DND-41 (cell line): ENCODE results near the gene EEA1.

ENCODE experiments used
- ATAC-seq: fragments of 200-7000 bp; cut with Tn5 transposase; 3 replicates; pipeline ENCODE4 v1.9.1; 2021; ENCODE audit warnings: low read depth; ENCODE audit not compliant: insufficient read depth
- DNase-seq: peaks from one replicate; pipeline ENCODE4 v3.0.0-alpha.2; 2020
- H2AFZ ChIP-seq: 2 replicates; pipeline ENCODE4 v1.6.0; 2012; ENCODE audit warnings: low read depth, low read length
- H3K27ac ChIP-seq: 2 replicates; pipeline ENCODE4 v1.5.1; 2012; ENCODE audit warnings: low read length, inconsistent platforms
- H3K27me3 ChIP-seq: fragments of 200-600 bp; sonication (generic); 2 replicates; pipeline ENCODE4 v1.6.0; 2012; ENCODE audit warnings: low read length, mild to moderate bottlenecking, inconsistent platforms; ENCODE audit not compliant: insufficient read depth, poor library complexity
- H3K36me3 ChIP-seq: 2 replicates; pipeline ENCODE4 v1.5.1; 2012; ENCODE audit warnings: low read length, inconsistent platforms; ENCODE audit not compliant: insufficient read depth
- H3K4me1 ChIP-seq: 2 replicates; pipeline ENCODE4 v1.5.1; 2012; ENCODE audit warnings: mild to moderate bottlenecking, low read length; ENCODE audit not compliant: insufficient read depth
- H3K4me2 ChIP-seq: 2 replicates; pipeline ENCODE4 v1.6.0; 2012; ENCODE audit warnings: mild to moderate bottlenecking, moderate library complexity, low read length, inconsistent platforms; ENCODE audit not compliant: insufficient read depth
- H3K4me3 ChIP-seq, 2 experiments: fragments of 200-600 bp in 1 of 2; shearing (Covaris generic) in 1 of 2; 2 replicates each; pipeline ENCODE4 v1.5.1; 2012 to 2016; ENCODE audit warnings: inconsistent platforms in 2 of 2, low read length in 2 of 2, mild to moderate bottlenecking in 2 of 2, low read depth in 1 of 2, moderate library complexity in 1 of 2
- H3K79me2 ChIP-seq: 2 replicates; pipeline ENCODE4 v1.6.0; 2012; ENCODE audit warnings: low read length, inconsistent platforms; ENCODE audit not compliant: insufficient read depth
- H3K9ac ChIP-seq: 2 replicates; pipeline ENCODE4 v1.6.0; 2012; ENCODE audit warnings: low read depth, mild to moderate bottlenecking, inconsistent platforms, low read length, moderate library complexity
- H3K9me3 ChIP-seq: 2 replicates; pipeline ENCODE4 v1.5.1; 2012; ENCODE audit warnings: low read length, moderate library complexity, mild to moderate bottlenecking, inconsistent platforms; ENCODE audit not compliant: insufficient read depth, severe bottlenecking
- H4K20me1 ChIP-seq: 2 replicates; pipeline ENCODE4 v1.6.0; 2012; ENCODE audit warnings: low read length; ENCODE audit not compliant: insufficient read depth
- EZH2 ChIP-seq: IDR thresholded peaks from 3 replicates; pipeline ENCODE4 v1.6.1; 2012; ENCODE audit warnings: borderline replicate concordance, low read depth, mild to moderate bottlenecking, moderate library complexity, low read length, inconsistent platforms; ENCODE audit not compliant: severe bottlenecking
- TF ChIP-seq, protein P1 (sequence below): IDR thresholded peaks from 2 replicates; pipeline ENCODE4 v1.5.1; 2012; ENCODE audit warnings: borderline replicate concordance, low read length, moderate library complexity, mild to moderate bottlenecking; ENCODE audit not compliant: poor library complexity, severe bottlenecking; ENCODE audit errors: extremely low read depth

Gene EEA1

DNA sequence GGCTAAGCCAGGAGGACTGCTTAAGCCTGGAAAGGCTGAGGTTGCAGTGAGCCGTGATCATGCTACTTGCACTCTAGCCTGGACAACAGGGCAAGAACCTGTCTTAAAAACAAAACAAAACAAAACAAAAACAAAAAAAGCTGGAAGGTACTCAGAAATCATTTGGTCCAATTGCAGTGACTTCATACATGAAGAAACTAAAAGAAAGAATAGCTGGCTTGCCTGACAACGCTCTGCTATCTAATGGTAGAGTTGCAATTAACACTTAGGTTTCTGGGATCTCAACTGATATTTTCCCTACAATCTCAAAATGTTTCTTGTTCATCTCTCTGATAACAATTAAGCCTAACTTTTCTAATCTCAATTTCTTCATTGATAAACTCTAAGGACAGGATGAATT lies 13.7 kb downstream of the EEA1 start:
- H3K36me3 ChIP-seq, result peaks cover 3% of the 10 kb centered on the region; the same call in 1 of the 2 replicates
- H3K4me1 ChIP-seq, result peaks cover 8% of the 10 kb centered on the region; the same call in 1 of the 2 replicates
- peaks cover 59% of the 10 kb centered on the region for H3K79me2 ChIP-seq
- no peaks in the 10 kb centered on the region for H3K27me3 ChIP-seq
- H3K4me2 ChIP-seq, result no peak overlapping the region
- TF ChIP-seq, protein P1, sequence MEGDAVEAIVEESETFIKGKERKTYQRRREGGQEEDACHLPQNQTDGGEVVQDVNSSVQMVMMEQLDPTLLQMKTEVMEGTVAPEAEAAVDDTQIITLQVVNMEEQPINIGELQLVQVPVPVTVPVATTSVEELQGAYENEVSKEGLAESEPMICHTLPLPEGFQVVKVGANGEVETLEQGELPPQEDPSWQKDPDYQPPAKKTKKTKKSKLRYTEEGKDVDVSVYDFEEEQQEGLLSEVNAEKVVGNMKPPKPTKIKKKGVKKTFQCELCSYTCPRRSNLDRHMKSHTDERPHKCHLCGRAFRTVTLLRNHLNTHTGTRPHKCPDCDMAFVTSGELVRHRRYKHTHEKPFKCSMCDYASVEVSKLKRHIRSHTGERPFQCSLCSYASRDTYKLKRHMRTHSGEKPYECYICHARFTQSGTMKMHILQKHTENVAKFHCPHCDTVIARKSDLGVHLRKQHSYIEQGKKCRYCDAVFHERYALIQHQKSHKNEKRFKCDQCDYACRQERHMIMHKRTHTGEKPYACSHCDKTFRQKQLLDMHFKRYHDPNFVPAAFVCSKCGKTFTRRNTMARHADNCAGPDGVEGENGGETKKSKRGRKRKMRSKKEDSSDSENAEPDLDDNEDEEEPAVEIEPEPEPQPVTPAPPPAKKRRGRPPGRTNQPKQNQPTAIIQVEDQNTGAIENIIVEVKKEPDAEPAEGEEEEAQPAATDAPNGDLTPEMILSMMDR, result no peak
- no peak for TF ChIP-seq EZH2
- H3K4me3 ChIP-seq, result no peak overlapping the region
- ATAC-seq (no peak), DNase-seq (no peak)
- H3K9ac ChIP-seq, result no peak overlapping the region
- H4K20me1 ChIP-seq, result peaks cover 6% of the 10 kb centered on the region; the same call in 1 of the 2 replicates
- H3K27ac ChIP-seq, result no peak overlapping the region; the same call in 1 of the 2 replicates
- H2AFZ ChIP-seq, result no peak overlapping the region
- H3K9me3 ChIP-seq, result no peaks in the 10 kb centered on the region

DNA sequence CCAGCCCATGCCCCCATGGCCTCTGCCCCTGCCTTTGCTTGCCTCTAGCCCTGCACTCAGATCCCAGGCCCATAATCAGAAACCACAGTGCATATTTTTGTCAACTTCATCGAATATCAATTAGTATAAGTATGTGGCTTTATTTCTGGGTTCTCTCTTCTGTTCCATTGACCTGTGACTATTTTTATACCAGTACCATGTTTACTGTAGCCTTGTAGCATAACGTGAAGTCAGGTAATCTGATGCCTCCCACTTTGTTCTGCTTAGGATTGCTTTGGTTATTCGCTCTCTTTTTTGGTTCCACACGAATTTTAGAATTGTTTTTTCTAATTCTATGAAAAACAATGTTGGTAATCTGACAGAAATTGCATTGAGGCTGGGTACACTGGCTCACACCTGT lies 14.9 kb downstream of the EEA1 start:
- no peak for DNase-seq
- Histone ChIP-seq H3K27ac (no peak overlapping the region), H3K9ac (no peak overlapping the region), H3K27me3 (no peaks in the 10 kb centered on the region), H3K4me1 (peaks cover 13% of the 10 kb centered on the region), H4K20me1 (peaks cover 6% of the 10 kb centered on the region; the same call in 1 of the 2 replicates), H3K4me2 (no peak overlapping the region), H3K79me2 (peaks cover 71% of the 10 kb centered on the region), H2AFZ (no peak overlapping the region), H3K36me3 (peaks cover 3% of the 10 kb centered on the region; the same call in 1 of the 2 replicates), H3K9me3 (peaks cover 1% of the 10 kb centered on the region), H3K4me3 (no peak overlapping the region)
- no peak for TF ChIP-seq EZH2
- TF ChIP-seq, protein P1, result no peak
- no peak for ATAC-seq

DNA sequence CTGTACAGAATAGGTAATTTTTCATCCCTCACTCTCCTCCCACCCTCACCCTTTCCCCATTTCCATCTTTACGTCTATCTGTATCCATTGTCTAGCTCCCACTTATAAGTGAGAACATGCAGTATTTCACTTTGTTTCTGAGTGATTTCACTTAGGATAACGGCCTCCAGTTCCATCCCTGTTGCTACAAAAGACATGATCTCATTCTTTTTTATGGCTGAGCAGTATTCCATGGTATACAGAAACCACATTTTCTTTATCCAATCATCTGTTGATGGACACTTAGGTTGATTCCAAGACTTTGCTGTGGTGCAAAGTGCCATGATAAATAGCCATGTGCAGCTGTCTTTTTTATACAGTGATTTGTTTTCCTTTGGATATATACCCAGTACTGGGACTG lies 16.4 kb downstream of the EEA1 start:
- peaks cover 28% of the 10 kb centered on the region for H3K4me1 ChIP-seq
- 0 out of 2 replicates have a peak overlapping the region, but pooled peaks have one; percentile 27 for H3K27ac ChIP-seq
- peaks cover 3% of the 10 kb centered on the region; the same call in 1 of the 2 replicates for H3K36me3 ChIP-seq
- TF ChIP-seq, protein P1, result no peak
- no peak for TF ChIP-seq EZH2
- peaks cover 6% of the 10 kb centered on the region; the same call in 1 of the 2 replicates for H4K20me1 ChIP-seq
- H3K9me3 ChIP-seq, result peaks cover 4% of the 10 kb centered on the region
- no peak overlapping the region for H3K4me3 ChIP-seq
- ATAC-seq, result no peak
- H3K27me3 ChIP-seq, result no peaks in the 10 kb centered on the region
- H2AFZ ChIP-seq, result no peak overlapping the region
- no peak overlapping the region for H3K9ac ChIP-seq
- DNase-seq, result no peak
- H3K4me2 ChIP-seq, result no peak overlapping the region
- peaks cover 82% of the 10 kb centered on the region for H3K79me2 ChIP-seq
